ENCODE results near the gene SCEL. TPM values are rescaled to one million over a fixed set of nuclear protein-coding genes. Genes with fewer than 3 reads are reported as not detected.

SCEL gene
- total RNA-seq, 1 experiment from 2014 or later = 0.07 TPM

GRCh38 chr13:77628170-77628569, 92.7 kb downstream of the SCEL start:
- no peaks in the 10 kb centered on the region for H3K27me3 ChIP-seq (ENCODE audit: insufficient read depth, low read length)
- ChIA-PET POLR2A (no interaction called here), CTCF (no interaction called here), RAD21 (ENCODE audit: low non-redundant PET in 1 of 2, low total read pairs in 2 of 2, uncharacterized antibody in 2 of 2, unreplicated experiment in 2 of 2) (no interaction called here)
- DNase-seq (ENCODE audit: low read depth, low spot score) (no peak), ATAC-seq (no peak)
- H3K9me2 ChIP-seq (ENCODE audit: insufficient read depth) = no peaks in the 10 kb centered on the region
- no peaks in the 10 kb centered on the region for H4K20me1 ChIP-seq (ENCODE audit: insufficient read depth)
- no peak overlapping the region for H3K9ac ChIP-seq (ENCODE audit: low read length)
- H3K36me3 ChIP-seq (ENCODE audit: control insufficient read depth in 1 of 2, insufficient read depth in 2 of 2, low read length in 2 of 2) = no peaks in the 10 kb centered on the region
- TF ChIP-seq POLR2A (IDR thresholded peaks at IDR 0.05; ENCODE audit: borderline replicate concordance, extremely low read depth, insufficient read depth, insufficient read length) = no peak
- TF ChIP-seq POLR2AphosphoS5 (IDR thresholded peaks at IDR 0.05; ENCODE audit: low read depth, low read length) = no peak
- TF ChIP-seq FOSL1 (IDR thresholded peaks at IDR 0.05; ENCODE audit: low read depth) = no peak
- TF ChIP-seq ELF1 (IDR thresholded peaks at IDR 0.05; ENCODE audit: borderline replicate concordance, low read depth) = no peak
- no peak for TF ChIP-seq SRF (IDR thresholded peaks at IDR 0.05; ENCODE audit: low read depth)
- no peak for TF ChIP-seq CBX3 (IDR thresholded peaks at IDR 0.05; ENCODE audit: low read depth)
- no peak for TF ChIP-seq CTCF (IDR thresholded peaks at IDR 0.05 in 2 of 3, conservative IDR thresholded peaks at IDR 0.05 in 1 of 3; ENCODE audit: borderline replicate concordance in 1 of 3, insufficient read depth in 1 of 3, low read depth in 2 of 3, low read length in 2 of 3)
- TF ChIP-seq CEBPB (IDR thresholded peaks at IDR 0.05; ENCODE audit: low read depth) = no peak
- no peak for TF ChIP-seq ZBTB33 (IDR thresholded peaks at IDR 0.05; ENCODE audit: extremely low read depth, insufficient replicate concordance, low read length)
- no peak for TF ChIP-seq YY1 (IDR thresholded peaks at IDR 0.05; ENCODE audit: extremely low read depth, insufficient replicate concordance, low read depth, low read length)
- no peak for TF ChIP-seq RAD21 (IDR thresholded peaks at IDR 0.05; ENCODE audit: low read depth)
- TF ChIP-seq ZFX (IDR thresholded peaks at IDR 0.05) = no peak
- no peak for TF ChIP-seq ATF3 (IDR thresholded peaks at IDR 0.05)
- TF ChIP-seq TCF7L2 (IDR thresholded peaks at IDR 0.05; ENCODE audit: borderline replicate concordance, extremely low read depth, insufficient read depth, insufficient read length) = no peak
- no peak for TF ChIP-seq ZNF274 (IDR thresholded peaks at IDR 0.05; ENCODE audit: low read depth, low read length)
- TF ChIP-seq, protein P1, sequence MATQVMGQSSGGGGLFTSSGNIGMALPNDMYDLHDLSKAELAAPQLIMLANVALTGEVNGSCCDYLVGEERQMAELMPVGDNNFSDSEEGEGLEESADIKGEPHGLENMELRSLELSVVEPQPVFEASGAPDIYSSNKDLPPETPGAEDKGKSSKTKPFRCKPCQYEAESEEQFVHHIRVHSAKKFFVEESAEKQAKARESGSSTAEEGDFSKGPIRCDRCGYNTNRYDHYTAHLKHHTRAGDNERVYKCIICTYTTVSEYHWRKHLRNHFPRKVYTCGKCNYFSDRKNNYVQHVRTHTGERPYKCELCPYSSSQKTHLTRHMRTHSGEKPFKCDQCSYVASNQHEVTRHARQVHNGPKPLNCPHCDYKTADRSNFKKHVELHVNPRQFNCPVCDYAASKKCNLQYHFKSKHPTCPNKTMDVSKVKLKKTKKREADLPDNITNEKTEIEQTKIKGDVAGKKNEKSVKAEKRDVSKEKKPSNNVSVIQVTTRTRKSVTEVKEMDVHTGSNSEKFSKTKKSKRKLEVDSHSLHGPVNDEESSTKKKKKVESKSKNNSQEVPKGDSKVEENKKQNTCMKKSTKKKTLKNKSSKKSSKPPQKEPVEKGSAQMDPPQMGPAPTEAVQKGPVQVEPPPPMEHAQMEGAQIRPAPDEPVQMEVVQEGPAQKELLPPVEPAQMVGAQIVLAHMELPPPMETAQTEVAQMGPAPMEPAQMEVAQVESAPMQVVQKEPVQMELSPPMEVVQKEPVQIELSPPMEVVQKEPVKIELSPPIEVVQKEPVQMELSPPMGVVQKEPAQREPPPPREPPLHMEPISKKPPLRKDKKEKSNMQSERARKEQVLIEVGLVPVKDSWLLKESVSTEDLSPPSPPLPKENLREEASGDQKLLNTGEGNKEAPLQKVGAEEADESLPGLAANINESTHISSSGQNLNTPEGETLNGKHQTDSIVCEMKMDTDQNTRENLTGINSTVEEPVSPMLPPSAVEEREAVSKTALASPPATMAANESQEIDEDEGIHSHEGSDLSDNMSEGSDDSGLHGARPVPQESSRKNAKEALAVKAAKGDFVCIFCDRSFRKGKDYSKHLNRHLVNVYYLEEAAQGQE (IDR thresholded peaks at IDR 0.05; ENCODE audit: low read depth) = no peak
- H3K27ac ChIP-seq (ENCODE audit: low read depth, low read length) = no peak overlapping the region
- no TSS peak for BruUV-seq (replicated peaks)
- no peak overlapping the region for H3K4me2 ChIP-seq (ENCODE audit: low read length)
- no peak overlapping the region for H2AFZ ChIP-seq (ENCODE audit: low read depth, low read length, poor library complexity, severe bottlenecking)
- H3K4me3 ChIP-seq (replicated peaks in 1 of 2; ENCODE audit: low read depth in 1 of 2, low read length in 2 of 2) = no peak overlapping the region
- no peaks in the 10 kb centered on the region for H3K79me2 ChIP-seq (ENCODE audit: insufficient read depth, low read length)
- no peaks in the 10 kb centered on the region for H3K9me3 ChIP-seq (ENCODE audit: control insufficient read depth in 1 of 2, insufficient read depth in 1 of 2, low read depth in 1 of 2, low read length in 2 of 2)
- intact Hi-C loops (cut with micrococcal nuclease) = no loop called here
- H3K4me1 ChIP-seq (ENCODE audit: control insufficient read depth in 1 of 2, insufficient read depth in 2 of 2, low read length in 2 of 2) = no peaks in the 10 kb centered on the region
